ENCODE measurements around the gene TPX2.

TPX2 gene

GRCh38 chr20:31699801-31700728 is 39.0 kb upstream of the TPX2 start:
- Histone ChIP-seq H2AK5ac (ENCODE audit: low read length, severe bottlenecking) (peak overlapping the region; percentile 100), H2BK12ac (ENCODE audit: low read length in 2 of 2) (peak overlapping the region; percentile 90 to 92), H3K4ac (ENCODE audit: low read depth in 1 of 2, low read length in 2 of 2) (peak overlapping the region; percentile 98), H3K9ac (ENCODE audit: low read length) (peak overlapping the region; percentile 82), H3K79me1 (replicated peaks; ENCODE audit: low read length, poor library complexity, severe bottlenecking) (no peaks in the 10 kb centered on the region), H3K36me3 (ENCODE audit: control insufficient read depth in 1 of 2, insufficient read depth in 2 of 2, low read depth in 1 of 2, low read length in 2 of 2) (peaks cover 39 to 64% of the 10 kb centered on the region in 2 experiments), H3K27ac (ENCODE audit: low read length, poor library complexity, severe bottlenecking) (peak overlapping the region; percentile 100), H4K91ac (ENCODE audit: low read length) (peak overlapping the region; percentile 98), H3K9me3 (ENCODE audit: control insufficient read depth, low read length) (no peaks in the 10 kb centered on the region), H2BK120ac (ENCODE audit: low read depth, low read length) (peak overlapping the region; percentile 90), H2AFZ (ENCODE audit: low read depth, low read length) (no peak overlapping the region), H3K4me3 (ENCODE audit: insufficient read depth in 1 of 2, low read depth in 1 of 2, low read length in 2 of 2) (no peak overlapping the region), H3K18ac (ENCODE audit: low read depth in 1 of 2, low read length in 2 of 2) (peak overlapping the region; percentile 88 to 99), H3K23ac (ENCODE audit: low read length in 2 of 2) (peak overlapping the region in 1 of 2 experiments; percentile 5), H3K27me3 (ENCODE audit: control insufficient read depth in 1 of 2, insufficient read depth in 1 of 2, low read length in 2 of 2) (no peaks in the 10 kb centered on the region), H3K14ac (ENCODE audit: low read length in 2 of 2) (peak overlapping the region in 1 of 2 experiments; percentile 81), H3K4me1 (ENCODE audit: control insufficient read depth, insufficient read depth, low read depth, low read length) (peaks cover 33% of the 10 kb centered on the region), H2BK15ac (ENCODE audit: low read depth, poor library complexity, severe bottlenecking) (peak overlapping the region; percentile 89), H4K8ac (ENCODE audit: low read length) (peak overlapping the region; percentile 94), H2BK5ac (ENCODE audit: low read depth, low read length, poor library complexity, severe bottlenecking) (peak overlapping the region; percentile 99), H3K4me2 (ENCODE audit: low read length, poor library complexity, severe bottlenecking) (no peak overlapping the region)
- WGBS, result 95% methylated on average over 6 of the region's 7 CpGs
- no peak for DNase-seq

GRCh38 chr20:31700747-31701146 is 38.3 kb upstream of the TPX2 start:
- peak overlapping the region; percentile 4 for H2BK5ac ChIP-seq (ENCODE audit: low read depth, low read length, poor library complexity, severe bottlenecking)
- H3K4me2 ChIP-seq (ENCODE audit: low read length, poor library complexity, severe bottlenecking), result no peak overlapping the region
- no peak overlapping the region for H3K4me3 ChIP-seq (ENCODE audit: insufficient read depth in 1 of 2, low read depth in 1 of 2, low read length in 2 of 2)
- no peak overlapping the region for H3K14ac ChIP-seq (ENCODE audit: low read length in 2 of 2)
- no peak for DNase-seq
- no peaks in the 10 kb centered on the region for H3K79me1 ChIP-seq (replicated peaks; ENCODE audit: low read length, poor library complexity, severe bottlenecking)
- no peak overlapping the region for H3K23ac ChIP-seq (ENCODE audit: low read length in 2 of 2)
- H4K8ac ChIP-seq (ENCODE audit: low read length), result no peak overlapping the region
- no peaks in the 10 kb centered on the region for H3K27me3 ChIP-seq (ENCODE audit: control insufficient read depth in 1 of 2, insufficient read depth in 1 of 2, low read length in 2 of 2)
- H2AFZ ChIP-seq (ENCODE audit: low read depth, low read length), result no peak overlapping the region
- peak overlapping the region; percentile 6 to 29 for H3K18ac ChIP-seq (ENCODE audit: low read depth in 1 of 2, low read length in 2 of 2)
- peak overlapping the region; percentile 20 for H4K91ac ChIP-seq (ENCODE audit: low read length)
- H3K4ac ChIP-seq (ENCODE audit: low read depth in 1 of 2, low read length in 2 of 2), result peak overlapping the region in 1 of 2 experiments; percentile 98
- peaks cover 32% of the 10 kb centered on the region for H3K4me1 ChIP-seq (ENCODE audit: control insufficient read depth, insufficient read depth, low read depth, low read length)
- H3K9ac ChIP-seq (ENCODE audit: low read length), result peak overlapping the region; percentile 82
- peak overlapping the region; percentile 66 for H2BK15ac ChIP-seq (ENCODE audit: low read depth, poor library complexity, severe bottlenecking)
- H3K9me3 ChIP-seq (ENCODE audit: control insufficient read depth, low read length), result no peaks in the 10 kb centered on the region
- peaks cover 37 to 65% of the 10 kb centered on the region in 2 experiments for H3K36me3 ChIP-seq (ENCODE audit: control insufficient read depth in 1 of 2, insufficient read depth in 2 of 2, low read depth in 1 of 2, low read length in 2 of 2)
- H2AK5ac ChIP-seq (ENCODE audit: low read length, severe bottlenecking), result peak overlapping the region; percentile 24
- 95% methylated on average over 5 of the region's 5 CpGs for WGBS
- H2BK12ac ChIP-seq (ENCODE audit: low read length in 2 of 2), result peak overlapping the region in 1 of 2 experiments; percentile 76
- peak overlapping the region; percentile 83 for H2BK120ac ChIP-seq (ENCODE audit: low read depth, low read length)
- peak overlapping the region; percentile 100 for H3K27ac ChIP-seq (ENCODE audit: low read length, poor library complexity, severe bottlenecking)

- H2BK15ac ChIP-seq (ENCODE audit: low read depth, poor library complexity, severe bottlenecking), result no peak overlapping the region
- peaks cover 36 to 65% of the 10 kb centered on the region in 2 experiments for H3K36me3 ChIP-seq (ENCODE audit: control insufficient read depth in 1 of 2, insufficient read depth in 2 of 2, low read depth in 1 of 2, low read length in 2 of 2)
- H3K23ac ChIP-seq (ENCODE audit: low read length in 2 of 2), result no peak overlapping the region
- no peak overlapping the region for H3K4me3 ChIP-seq (ENCODE audit: insufficient read depth in 1 of 2, low read depth in 1 of 2, low read length in 2 of 2)
- no peak overlapping the region for H3K18ac ChIP-seq (ENCODE audit: low read depth in 1 of 2, low read length in 2 of 2)
- H3K9ac ChIP-seq (ENCODE audit: low read length), result peak overlapping the region; percentile 51
- no peak overlapping the region for H4K91ac ChIP-seq (ENCODE audit: low read length)
- H3K4me1 ChIP-seq (ENCODE audit: control insufficient read depth, insufficient read depth, low read depth, low read length), result peaks cover 31% of the 10 kb centered on the region
- DNase-seq, result no peak
- peak overlapping the region; percentile 86 for H3K27ac ChIP-seq (ENCODE audit: low read length, poor library complexity, severe bottlenecking)
- peak overlapping the region; percentile 45 for H2BK5ac ChIP-seq (ENCODE audit: low read depth, low read length, poor library complexity, severe bottlenecking)
- no peak overlapping the region for H2BK12ac ChIP-seq (ENCODE audit: low read length in 2 of 2)
- no peaks in the 10 kb centered on the region for H3K79me1 ChIP-seq (replicated peaks; ENCODE audit: low read length, poor library complexity, severe bottlenecking)
- no peak overlapping the region for H3K4ac ChIP-seq (ENCODE audit: low read depth in 1 of 2, low read length in 2 of 2)
- H2AK5ac ChIP-seq (ENCODE audit: low read length, severe bottlenecking), result no peak overlapping the region
- no peaks in the 10 kb centered on the region for H3K27me3 ChIP-seq (ENCODE audit: control insufficient read depth in 1 of 2, insufficient read depth in 1 of 2, low read length in 2 of 2)
- no peak overlapping the region for H4K8ac ChIP-seq (ENCODE audit: low read length)
- H2AFZ ChIP-seq (ENCODE audit: low read depth, low read length), result no peak overlapping the region
- H3K14ac ChIP-seq (ENCODE audit: low read length in 2 of 2), result no peak overlapping the region
- no peaks in the 10 kb centered on the region for H3K9me3 ChIP-seq (ENCODE audit: control insufficient read depth, low read length)
- H3K4me2 ChIP-seq (ENCODE audit: low read length, poor library complexity, severe bottlenecking), result no peak overlapping the region
- no CpG with 5 or more reads among the region's 1 CpG for WGBS
- no peak overlapping the region for H2BK120ac ChIP-seq (ENCODE audit: low read depth, low read length)
Measured at GRCh38 chr20:31701591-31701990, 37.5 kb upstream of the TPX2 start.

Measured in mesenchymal stem cell (in vitro differentiated cells and primary cell).